LHCN-M2 (cell line): Measurements from ENCODE around the gene CEP83. TPM values are rescaled to one million over a fixed set of nuclear protein-coding genes. Genes with fewer than 3 reads are reported as not detected.

Experiments used
- total RNA-seq: library from RNA; depleted of rRNA; stranded (reverse); fragments of >200 nt; gene quantifications from 2 replicates; pipeline ENCODE4 v1.2.3, GENCODE V29; 2014; rRNA removed

Gene CEP83
- total RNA-seq, 1 experiment from 2014 or later = 11.7 TPM

Other genes with a start within 250 kb of the CEP83 start
- 5.1 and 7.2 TPM in 2 replicates for gene TMCC3, start 190.7 kb upstream of the CEP83 start, total RNA-seq